Measurements from ENCODE around the gene PCDHA1.

PCDHA1 gene

GRCh38 chr5:140862441-140863295 lies 76.7 kb downstream of the PCDHA1 start:
- POLR2A ChIA-PET = no interaction called here
- Histone ChIP-seq H3K9me3 (ENCODE audit: control insufficient read depth, insufficient read depth, low read depth, low read length) (no peaks in the 10 kb centered on the region), H3K36me3 (ENCODE audit: control insufficient read depth in 2 of 2, insufficient read depth in 1 of 2, low read length in 2 of 2) (no peaks in the 10 kb centered on the region), H3K4me1 (ENCODE audit: control insufficient read depth, insufficient read depth, low read length) (no peaks in the 10 kb centered on the region), H3K4me3 (ENCODE audit: low read depth, low read length) (no peak overlapping the region), H3K27ac (ENCODE audit: extremely low read depth, low read depth, low read length) (no peak overlapping the region)
- TF ChIP-seq ZBTB1 (tag by site-specific recombination; IDR thresholded peaks at IDR 0.05) (no peak), ZNF23 (tag by site-specific recombination; IDR thresholded peaks at IDR 0.05; ENCODE audit: borderline replicate concordance) (no peak), ZNF621 (tag by site-specific recombination; IDR thresholded peaks at IDR 0.05) (no peak), MYNN (tag by site-specific recombination; IDR thresholded peaks at IDR 0.05; ENCODE audit: borderline replicate concordance) (no peak), KLF10 (tag by site-specific recombination; IDR thresholded peaks at IDR 0.05) (no peak), ZNF585B (tag by site-specific recombination; IDR thresholded peaks at IDR 0.05) (no peak)
- CTCF ChIA-PET = interaction anchor here (0.5 to 0.6 kb wide), 2 partner anchors 9 to 172 kb away, joined by 3 read pairs; no protein-coding TSS in a partner anchor

- no peaks in the 10 kb centered on the region for H3K4me1 ChIP-seq (ENCODE audit: control insufficient read depth, insufficient read depth, low read length)
- ChIA-PET CTCF (interaction anchor here (0.6 to 2.9 kb wide), 39 partner anchors 8 to 549 kb away, joined by 3 to 40 read pairs (median 4); partner anchors contain the start of genes PCDHA10, PCDHA13, PCDHA7 and PCDHB1), POLR2A (interaction anchor here (0.6 to 0.9 kb wide), 2 partner anchors 103 to 172 kb away, joined by 3 read pairs; no protein-coding TSS in a partner anchor)
- no peak within 1 kb of the TSS for H3K27ac ChIP-seq (ENCODE audit: extremely low read depth, low read depth, low read length)
- no peaks in the 10 kb centered on the region for H3K9me3 ChIP-seq (ENCODE audit: control insufficient read depth, insufficient read depth, low read depth, low read length)
- peak within 1 kb of the TSS; percentile 17; the same call in 1 of the 2 replicates for H3K4me3 ChIP-seq (ENCODE audit: low read depth, low read length)
- no peaks in the 10 kb centered on the region for H3K36me3 ChIP-seq (ENCODE audit: control insufficient read depth in 2 of 2, insufficient read depth in 1 of 2, low read length in 2 of 2)
- no peak for TF ChIP-seq HOXC10 (CRISPR knock-in tag; IDR thresholded peaks at IDR 0.05)
- TF ChIP-seq ZNF121 (tag by site-specific recombination; IDR thresholded peaks at IDR 0.05) = no peak
- no peak for TF ChIP-seq ZNF114 (tag by site-specific recombination; IDR thresholded peaks at IDR 0.05)
- TF ChIP-seq ZNF777 (tag by site-specific recombination; IDR thresholded peaks at IDR 0.05; ENCODE audit: borderline replicate concordance) = 0 out of 2 replicates have a peak, but pooled peaks have one; percentile 26
- TF ChIP-seq KLF7 (tag by site-specific recombination; IDR thresholded peaks at IDR 0.05; ENCODE audit: borderline replicate concordance) = no peak
- TF ChIP-seq HOXA7 (CRISPR knock-in tag; IDR thresholded peaks at IDR 0.05; ENCODE audit: borderline replicate concordance) = no peak
- no peak for TF ChIP-seq ZNF24 (tag by site-specific recombination; IDR thresholded peaks at IDR 0.05)
- no peak for TF ChIP-seq ZNF138 (tag by site-specific recombination; IDR thresholded peaks at IDR 0.05; ENCODE audit: borderline replicate concordance)
- peak; percentile 46; the same call in 1 of the 2 replicates for TF ChIP-seq ZNF660 (tag by site-specific recombination; IDR thresholded peaks at IDR 0.05)
- TF ChIP-seq ZNF629 (tag by site-specific recombination; IDR thresholded peaks at IDR 0.05) = no peak
- TF ChIP-seq ZNF112 (tag by site-specific recombination; IDR thresholded peaks at IDR 0.05) = no peak
- no peak for TF ChIP-seq ZNF473 (tag by site-specific recombination; IDR thresholded peaks at IDR 0.05)
- peak; percentile 83 for TF ChIP-seq ZNF654 (tag by site-specific recombination; IDR thresholded peaks at IDR 0.05; ENCODE audit: low read depth)
- TF ChIP-seq ZNF148 (tag by site-specific recombination; IDR thresholded peaks at IDR 0.05; ENCODE audit: borderline replicate concordance) = no peak
- 0 out of 2 replicates have a peak, but pooled peaks have one; percentile 29 for TF ChIP-seq REST (tag by site-specific recombination; IDR thresholded peaks at IDR 0.05)
- no peak for TF ChIP-seq ZNF175 (tag by site-specific recombination; IDR thresholded peaks at IDR 0.05)
- peak; percentile 64 for TF ChIP-seq ZNF335 (tag by site-specific recombination; conservative IDR thresholded peaks at IDR 0.05)
- TF ChIP-seq YY2 (tag by site-specific recombination; IDR thresholded peaks at IDR 0.05) = no peak
- no peak for TF ChIP-seq ZNF248 (tag by site-specific recombination; IDR thresholded peaks at IDR 0.05)
- TF ChIP-seq ZBTB17 (tag by site-specific recombination; IDR thresholded peaks at IDR 0.05) = peak; percentile 24; the same call in 1 of the 2 replicates
- no peak for TF ChIP-seq ZNF677 (tag by site-specific recombination; IDR thresholded peaks at IDR 0.05)
- TF ChIP-seq ZIC2 (tag by site-specific recombination; IDR thresholded peaks at IDR 0.05) = no peak
- no peak for TF ChIP-seq ZNF549 (tag by site-specific recombination; IDR thresholded peaks at IDR 0.05)
Observed at GRCh38 chr5:140868721-140869554, 83.0 kb downstream of the PCDHA1 start, which contains the start of gene PCDHA11. Gene PCDHA11 (plus strand): TSS chr5:140868957. CDS start chr5:140869104, 147 bp downstream.
